NCI-H526 (cell line): ENCODE results near the gene PER1.
"Not testable (repeated sequence)": the region's sequence is repeated elsewhere in the genome, so short reads cannot be mapped to it uniquely, and the experiment has no call there.

Experiments used
- DNase-seq, 2 experiments: peaks; one replicate each; lab custom pipeline; 2025; lab: John Stamatoyannopoulos, UW

PER1 gene

DNA sequence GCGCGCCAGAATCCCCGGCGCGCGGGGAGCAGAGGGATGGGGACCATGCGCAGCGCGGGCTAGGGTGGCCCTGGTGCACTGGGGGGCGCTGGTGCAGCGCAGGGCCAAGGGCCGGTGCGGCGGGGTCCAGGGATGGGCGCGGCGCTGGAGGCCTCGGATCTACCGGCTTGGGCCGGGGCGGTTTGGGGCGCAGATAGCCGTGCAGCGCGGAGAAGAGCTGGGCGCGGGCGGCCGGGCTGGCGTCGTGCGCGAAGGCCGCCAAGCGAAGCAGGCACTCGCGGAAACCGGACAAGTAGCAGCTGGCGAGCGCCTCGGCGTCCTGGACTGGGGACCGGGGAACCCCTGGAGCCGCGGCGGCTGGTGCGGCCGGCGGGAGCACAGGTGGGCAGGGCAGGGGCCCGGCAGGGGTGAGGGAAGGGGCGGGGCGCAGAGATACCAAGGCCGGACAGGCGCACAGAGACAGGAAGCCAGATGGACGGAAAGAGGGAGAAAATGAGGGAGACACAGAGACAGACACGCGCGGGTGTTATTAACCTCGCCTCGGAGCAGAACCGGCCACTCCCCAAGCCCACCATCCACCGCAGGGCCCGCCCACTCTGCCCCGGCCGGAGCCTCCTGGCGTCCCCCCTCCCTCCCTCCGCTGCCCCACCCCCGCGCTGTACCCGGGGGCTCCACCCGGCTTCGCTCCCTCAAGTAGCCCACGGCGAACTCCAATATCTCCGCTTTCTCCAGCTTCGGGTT, 30.4 kb downstream of the PER1 start:
- peak in 1 of 2 experiments; percentile 79 for DNase-seq

- no peak for DNase-seq
Observed at GRCh38 chr17:8121407-8121680, 30.9 kb downstream of the PER1 start.

DNA sequence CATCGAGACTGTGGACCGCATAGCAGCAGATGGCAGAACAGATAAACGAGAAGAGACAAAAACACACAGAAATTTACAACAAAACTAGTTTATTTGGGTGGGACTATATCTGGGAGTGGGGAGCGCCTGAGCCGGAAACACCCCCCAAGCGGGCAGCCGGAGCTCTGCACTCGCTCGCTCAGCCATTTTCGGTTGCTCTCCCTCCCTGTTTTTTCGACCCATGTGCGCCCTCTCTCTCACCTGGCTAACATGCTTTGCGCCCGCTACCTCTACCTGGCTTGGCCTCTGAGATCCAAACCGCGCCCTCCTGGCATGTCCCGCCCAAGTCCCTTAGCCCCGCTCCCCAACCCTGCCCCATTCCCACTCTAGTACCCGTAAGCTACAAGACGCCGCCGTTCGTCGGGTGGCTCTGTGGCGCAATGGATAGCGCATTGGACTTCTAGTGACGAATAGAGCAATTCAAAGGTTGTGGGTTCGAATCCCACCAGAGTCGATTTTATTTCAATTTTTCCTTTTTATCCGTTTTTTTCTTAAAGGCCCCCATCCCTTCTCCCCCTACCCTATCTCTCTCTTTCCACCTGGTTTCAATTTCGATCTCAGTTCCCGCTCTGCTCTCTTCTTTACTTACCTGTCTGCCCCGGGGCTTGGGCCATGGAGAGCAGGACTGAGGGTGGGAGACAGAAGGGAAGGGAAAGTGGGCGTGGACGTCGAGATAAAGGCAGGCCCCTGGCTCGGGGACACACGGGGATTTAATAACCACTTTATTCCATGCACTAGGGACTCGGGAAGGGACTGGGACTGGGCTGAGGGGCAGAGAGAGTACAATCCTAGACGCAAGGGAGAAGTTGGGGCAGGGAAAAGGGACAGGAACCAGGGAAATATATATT, 31.4 kb downstream of the PER1 start:
- DNase-seq, result peak; percentile 62 to 81

DNA sequence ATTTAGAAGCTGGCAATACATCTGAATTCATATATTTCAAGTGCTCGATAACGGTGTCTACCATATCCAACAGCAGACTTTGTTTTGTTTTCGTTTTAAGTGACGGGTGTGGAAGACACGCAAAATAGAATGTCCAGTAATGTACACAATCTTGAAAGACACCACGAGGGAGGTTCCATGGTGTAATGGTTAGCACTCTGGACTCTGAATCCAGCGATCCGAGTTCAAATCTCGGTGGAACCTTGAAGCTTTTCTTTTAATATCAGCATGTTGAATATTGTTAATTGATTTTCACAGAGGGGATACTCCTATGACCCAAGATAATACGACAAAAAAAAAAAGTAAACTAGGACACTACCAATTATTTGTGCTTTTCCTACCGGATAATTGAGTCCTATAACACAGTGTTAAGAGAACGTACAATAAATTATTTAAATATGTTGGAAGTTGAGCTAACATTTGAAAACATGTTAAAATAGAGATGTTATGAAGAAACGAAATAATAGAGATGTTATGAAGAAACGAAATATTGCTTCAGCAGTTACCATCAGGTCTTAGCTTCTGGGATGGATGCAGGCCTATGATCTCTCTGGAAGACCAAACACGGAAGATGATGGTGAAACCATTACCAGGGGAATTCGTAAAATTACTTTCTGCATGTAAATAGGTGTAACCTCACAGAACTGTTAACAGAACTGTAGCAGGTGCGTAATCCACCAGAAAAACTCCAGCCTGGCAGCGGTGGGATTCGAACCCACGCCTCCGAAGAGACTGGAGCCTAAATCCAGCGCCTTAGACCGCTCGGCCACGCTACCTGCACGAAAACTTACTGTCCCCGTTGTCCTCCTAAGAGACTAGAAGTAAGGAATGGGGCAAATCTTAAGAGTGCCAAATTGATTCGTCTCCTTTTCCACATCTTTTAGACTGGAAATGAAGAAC, 32.4 kb downstream of the PER1 start:
- peak; percentile 81 to 84 for DNase-seq

DNA sequence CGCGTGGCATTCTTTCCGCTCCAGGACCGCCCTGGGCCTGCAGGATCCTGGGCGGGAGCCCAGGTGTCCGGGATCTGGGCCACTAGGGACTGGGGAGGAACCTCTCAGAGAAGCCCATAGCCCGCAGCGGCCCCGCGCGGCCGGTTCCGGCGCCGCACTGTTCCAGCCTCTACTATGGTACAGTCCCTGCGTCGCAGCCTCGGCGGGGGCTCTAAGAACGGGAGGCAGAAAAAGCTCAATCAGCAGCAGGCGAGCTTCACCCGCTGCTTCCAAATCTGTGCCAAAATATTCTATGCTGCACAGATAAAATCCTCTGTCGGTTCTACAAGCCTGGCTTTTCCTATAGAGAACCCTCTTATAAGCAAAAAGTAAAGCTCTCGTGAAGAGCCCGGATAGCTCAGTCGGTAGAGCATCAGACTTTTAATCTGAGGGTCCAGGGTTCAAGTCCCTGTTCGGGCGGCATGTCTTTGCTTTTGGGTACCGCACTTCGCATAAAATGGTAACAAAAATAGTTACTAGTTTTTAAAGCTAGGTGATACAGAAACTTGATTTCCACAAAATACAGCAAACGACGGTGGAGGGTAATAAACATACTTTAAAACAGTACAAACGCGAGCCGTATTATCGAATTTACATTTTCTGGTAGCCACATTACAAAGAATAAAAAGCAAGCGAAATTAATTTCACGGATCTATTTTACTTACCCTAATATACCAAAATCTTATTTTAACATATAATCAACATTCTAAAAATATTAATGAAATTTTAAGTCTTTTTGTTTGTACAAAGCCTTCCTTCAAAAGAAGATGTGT, 33.2 kb downstream of the PER1 start:
- DNase-seq, result peak; percentile 42 to 87

- DNase-seq, result peak in 1 of 2 experiments; percentile 45
Observed at GRCh38 chr17:8117980-8118768, 34.0 kb downstream of the PER1 start, which contains the start of gene ALOXE3. Gene ALOXE3, minus strand, starts transcription at chr17:8118514. Its CDS starts 524 bp downstream, at chr17:8117990.

- DNase-seq, result peak in 1 of 2 experiments; percentile 2
Observed at GRCh38 chr17:8117367-8117979, 34.7 kb downstream of the PER1 start.

DNA sequence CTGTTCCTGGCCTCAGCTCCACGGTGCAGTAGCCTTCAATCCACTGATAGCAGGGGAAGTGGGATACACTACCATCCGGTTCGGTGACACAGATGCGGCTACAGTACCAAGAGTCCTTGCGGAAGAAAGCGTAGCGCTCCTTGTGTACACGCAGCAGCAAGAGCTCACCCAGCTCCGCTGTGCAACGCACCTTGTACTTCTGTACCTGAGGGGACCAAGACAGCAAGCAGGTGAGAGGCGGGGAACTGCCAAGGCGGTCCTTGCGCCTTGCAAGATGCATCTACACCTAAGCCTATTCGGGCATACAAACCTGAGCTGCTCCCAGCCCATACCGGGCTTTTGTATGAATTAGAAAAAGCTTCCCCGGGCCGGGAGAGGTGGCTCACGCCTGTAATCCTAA, 35.4 kb downstream of the PER1 start:
- DNase-seq, result no peak

DNA sequence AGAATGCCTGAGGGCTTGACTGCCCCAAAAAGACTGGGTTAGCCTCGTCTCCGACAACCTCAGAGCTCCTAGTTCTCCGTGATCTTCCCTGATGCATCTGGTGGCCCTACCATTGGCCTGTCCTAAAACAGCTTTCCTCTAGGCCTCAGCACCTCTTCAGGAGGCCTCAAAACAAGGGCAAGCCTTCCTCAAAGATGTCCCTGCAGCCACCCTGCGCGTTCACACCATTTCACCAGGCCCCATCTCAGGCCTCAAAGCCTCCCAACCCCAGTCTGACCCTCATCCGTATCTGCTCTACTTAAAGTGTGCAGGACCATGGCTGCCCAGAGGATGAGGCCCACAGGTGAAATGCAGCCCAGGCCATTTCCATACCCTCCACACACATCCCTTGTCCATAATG, 41.3 kb downstream of the PER1 start:
- DNase-seq, result no peak

DNA sequence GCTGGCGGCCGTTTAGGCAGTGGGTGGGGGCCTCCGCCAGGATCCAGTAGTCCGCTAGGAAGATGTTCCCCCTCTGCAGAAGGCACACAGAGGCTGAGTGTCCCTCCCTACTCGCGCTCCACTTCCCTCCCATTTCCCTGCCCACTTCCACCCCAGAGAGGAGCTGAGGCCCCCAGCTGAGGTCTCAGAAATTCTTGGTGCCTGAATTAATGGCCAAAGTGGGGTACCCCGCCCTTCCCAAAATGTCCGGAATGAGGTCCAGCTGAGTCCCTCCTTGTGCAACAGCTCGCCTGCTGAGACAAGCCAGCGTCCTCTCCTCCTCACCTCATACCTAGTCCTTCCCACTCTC, 41.8 kb downstream of the PER1 start:
- no peak for DNase-seq

- peak; percentile 20 to 73 for DNase-seq
Observed at GRCh38 chr17:8109661-8110455, 42.3 kb downstream of the PER1 start.

DNA sequence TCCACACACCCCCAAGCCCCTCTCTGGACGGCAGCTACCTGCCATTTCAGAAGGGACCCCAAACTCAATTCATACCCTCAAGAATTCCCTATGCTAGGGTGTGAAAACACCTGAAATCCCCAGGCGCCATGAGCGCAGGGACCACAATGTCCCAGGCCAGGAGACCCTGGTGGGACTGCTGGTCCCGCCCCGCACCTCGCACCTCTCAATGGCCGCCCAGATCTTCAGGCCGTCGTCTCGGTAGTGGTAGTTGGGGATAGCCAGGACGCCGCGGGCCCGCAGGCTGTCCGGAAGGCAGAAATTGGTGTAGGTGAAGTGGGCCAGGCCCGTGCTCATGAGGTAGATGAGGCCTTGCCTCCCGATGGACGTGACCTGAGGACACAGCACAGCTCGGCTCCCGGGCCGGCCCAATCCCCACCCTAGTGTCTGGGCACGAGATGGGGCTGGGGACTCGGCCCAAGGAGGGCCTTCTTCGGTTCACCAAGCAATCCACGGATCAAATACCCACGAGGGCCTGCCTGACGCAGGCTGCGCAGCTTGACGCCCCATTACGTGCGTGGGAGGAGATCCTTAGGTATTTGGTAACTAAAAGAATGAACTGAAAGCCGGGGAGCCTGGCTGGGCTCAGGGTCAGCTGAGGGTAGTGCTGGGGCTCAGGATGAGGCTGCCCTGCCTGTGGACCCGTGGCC, 43.1 kb downstream of the PER1 start:
- DNase-seq, result no peak

DNA sequence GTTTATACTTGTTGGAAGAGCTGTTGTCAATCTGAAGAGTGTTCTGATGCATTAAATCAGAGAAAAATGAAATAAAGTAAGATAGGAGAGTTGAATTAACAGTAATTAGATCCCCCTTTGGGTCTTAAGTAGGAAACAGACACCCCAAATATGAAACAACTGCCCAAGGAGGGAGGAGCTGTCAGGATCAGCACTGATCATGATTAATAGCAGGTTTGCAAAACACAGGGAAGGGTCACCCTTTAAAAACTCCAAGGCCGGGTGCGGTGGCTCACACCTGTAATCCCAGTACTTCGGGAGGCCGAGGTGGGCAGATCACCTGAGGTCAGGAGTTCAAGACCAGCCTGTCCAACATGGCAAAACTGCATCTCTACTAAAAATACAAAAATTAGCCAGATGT, 45.2 kb downstream of the PER1 start:
- not testable (repeated sequence) for DNase-seq

DNA sequence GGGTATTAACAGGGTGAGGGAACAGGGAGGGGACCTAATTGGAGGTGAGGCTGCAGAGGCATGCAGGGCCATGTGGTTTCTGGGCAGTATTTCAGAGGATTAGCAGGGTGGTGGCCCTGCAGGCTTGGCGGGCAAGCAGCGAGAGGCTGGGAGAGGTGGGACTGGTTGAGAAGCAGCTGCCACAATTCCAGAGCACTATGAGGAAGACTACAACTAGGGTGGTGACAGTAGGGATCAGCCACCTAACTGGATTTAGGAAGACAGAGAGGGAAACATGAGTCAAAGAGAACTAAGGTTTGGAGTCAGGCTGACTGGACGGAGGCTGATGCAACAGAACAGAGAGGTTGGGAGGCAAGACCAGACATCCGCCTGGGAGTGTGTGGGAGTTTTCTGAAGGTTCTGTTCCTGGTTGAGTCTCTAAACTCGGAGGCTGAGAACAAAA, 46.2 kb downstream of the PER1 start:
- no peak for DNase-seq

DNA sequence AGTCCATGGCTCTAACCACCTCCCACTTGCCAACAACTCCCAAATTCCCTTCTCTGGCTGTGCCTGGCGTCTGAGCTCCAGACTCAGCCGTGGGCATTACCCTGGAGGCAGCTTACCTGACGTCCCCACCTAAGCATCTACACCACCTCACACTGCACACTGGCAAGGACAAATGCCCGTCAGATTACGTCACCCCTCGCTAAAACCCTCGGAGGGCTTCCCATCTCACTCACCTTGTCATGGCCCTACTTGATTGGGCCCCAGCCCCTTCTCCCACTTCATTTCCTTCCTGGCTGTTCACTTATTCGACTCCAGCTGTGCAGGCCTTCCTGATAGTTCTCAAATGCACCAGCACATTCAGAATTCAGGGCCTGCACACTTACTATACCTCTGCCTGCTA, 47.3 kb downstream of the PER1 start:
- DNase-seq, result no peak

GRCh38 chr17:8103549-8103948, 48.7 kb downstream of the PER1 start:
- no peak for DNase-seq

GRCh38 chr17:8101721-8102120, 50.5 kb downstream of the PER1 start:
- no peak for DNase-seq

- no peak for DNase-seq
Observed at GRCh38 chr17:8100763-8101162, 51.4 kb downstream of the PER1 start.

DNA sequence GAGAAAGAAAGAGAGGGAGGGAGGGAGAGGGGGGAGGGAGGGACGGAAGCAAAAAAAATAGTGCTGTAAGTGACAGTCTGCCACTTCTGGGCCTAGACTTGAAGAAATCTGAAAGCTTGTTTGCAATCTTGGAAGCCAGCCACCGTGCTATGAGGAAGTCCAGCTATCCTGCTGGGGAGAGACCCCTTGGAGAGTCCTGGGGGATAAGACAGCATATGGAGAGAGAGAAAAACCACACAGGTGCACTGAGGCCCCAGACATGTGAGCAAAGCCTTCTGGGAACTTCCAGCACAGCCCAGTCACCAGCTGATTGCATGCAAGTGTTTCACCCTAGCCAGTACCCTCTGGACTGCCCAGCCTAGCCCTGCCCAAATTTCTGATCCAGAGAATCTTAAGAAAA, 52.1 kb downstream of the PER1 start:
- DNase-seq, result no peak
